Stimulated activated naive CD8-positive, alpha-beta T cell treated with anti-CD3 and anti-CD28 coated beads, Interleukin-15, amount 100 ng/mL, for 72 hours (primary cell): ENCODE measurements around the gene CACNA1G.

ENCODE experiments used
- ATAC-seq: fragments of 150-1000 bp; cut with Tn5 transposase; 2 replicates; pipeline ENCODE4 v1.10.0; 2021; ENCODE audit warnings: mild to moderate bottlenecking, moderate library complexity
- DNase-seq, 2 donors: peaks; one replicate each; pipeline ENCODE4 v3.0.0; 2021 to 2022
- H3K27ac Mint-ChIP-seq, 2 donors: one replicate each; pipeline ENCODE4 v1.8.0; 2022; ENCODE audit warnings: mild to moderate bottlenecking in 2 of 2, mixed read lengths in 2 of 2, moderate library complexity in 2 of 2
- H3K27me3 Mint-ChIP-seq: one replicate; pipeline ENCODE4 v1.8.0; 2022; ENCODE audit warnings: mixed read lengths
- H3K4me1 Mint-ChIP-seq: one replicate; pipeline ENCODE4 v1.8.0; 2022; ENCODE audit warnings: mild to moderate bottlenecking, mixed read lengths
- H3K4me3 Mint-ChIP-seq, 2 donors: one replicate each; pipeline ENCODE4 v1.8.0; 2022; ENCODE audit warnings: mild to moderate bottlenecking in 2 of 2, mixed read lengths in 2 of 2, moderate library complexity in 1 of 2
- H3K9me3 Mint-ChIP-seq, 2 donors: one replicate each; pipeline ENCODE4 v1.8.0; 2022; ENCODE audit warnings: mixed read lengths in 2 of 2

Gene CACNA1G

DNA sequence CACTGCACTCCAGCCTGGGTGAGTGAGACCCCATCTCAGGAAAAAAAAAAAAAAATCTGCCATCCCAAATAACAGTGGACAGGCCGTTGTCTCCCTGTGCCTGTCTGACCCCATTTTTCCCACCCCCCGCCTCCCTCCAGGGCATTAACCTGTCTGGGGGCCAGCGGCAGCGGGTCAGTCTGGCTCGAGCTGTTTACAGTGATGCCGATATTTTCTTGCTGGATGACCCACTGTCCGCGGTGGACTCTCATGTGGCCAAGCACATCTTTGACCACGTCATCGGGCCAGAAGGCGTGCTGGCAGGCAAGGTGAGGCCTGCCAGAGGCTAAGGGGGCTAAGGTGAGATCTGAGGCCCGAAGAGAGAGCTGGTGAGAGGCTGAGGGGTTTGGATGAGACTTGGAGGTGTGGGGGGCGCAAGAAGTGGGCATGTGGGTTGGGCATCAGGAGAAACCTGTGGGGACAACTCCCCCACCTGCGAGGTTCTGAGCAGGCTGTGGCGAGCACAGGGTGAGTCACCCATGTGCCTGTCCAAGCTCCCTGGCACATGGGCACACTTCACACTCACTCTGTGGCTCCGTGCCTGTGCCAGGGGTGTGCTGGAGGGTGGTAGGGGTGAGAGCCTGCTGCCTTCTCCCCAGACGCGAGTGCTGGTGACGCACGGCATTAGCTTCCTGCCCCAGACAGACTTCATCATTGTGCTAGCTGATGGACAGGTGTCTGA lies 112.5 kb downstream of the CACNA1G start:
- DNase-seq = no peak
- H3K9me3 Mint-ChIP-seq = no peaks in the 10 kb centered on the region
- H3K4me1 Mint-ChIP-seq = no peaks in the 10 kb centered on the region

DNA sequence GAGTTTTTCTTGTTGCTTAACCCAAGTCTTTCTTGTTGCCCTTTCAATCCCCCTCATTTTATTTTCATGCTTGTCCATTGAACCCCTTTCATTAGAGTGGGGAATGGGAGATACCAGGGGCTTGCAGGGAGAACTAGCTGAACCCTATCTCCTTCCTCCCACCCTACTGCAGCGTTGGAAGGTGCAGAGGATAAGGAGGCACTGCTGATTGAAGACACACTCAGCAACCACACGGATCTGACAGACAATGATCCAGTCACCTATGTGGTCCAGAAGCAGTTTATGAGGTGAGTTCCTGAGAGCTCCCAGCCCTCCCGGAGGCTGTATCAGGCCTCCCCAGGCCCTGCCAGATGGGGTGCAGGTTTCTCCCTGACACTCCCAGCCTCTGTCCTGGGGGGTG lies 114.7 kb downstream of the CACNA1G start:
- H3K4me3 Mint-ChIP-seq = no peak overlapping the region
- no peak for DNase-seq
- ATAC-seq = no peak
- peaks cover 8% of the 10 kb centered on the region for H3K27me3 Mint-ChIP-seq
- H3K4me1 Mint-ChIP-seq = no peaks in the 10 kb centered on the region
- H3K9me3 Mint-ChIP-seq = no peaks in the 10 kb centered on the region
- H3K27ac Mint-ChIP-seq = no peak overlapping the region

More for the DNA sequence above, 112.5 kb downstream of the CACNA1G start:
- no peaks in the 10 kb centered on the region for H3K27me3 Mint-ChIP-seq
- no peak overlapping the region for H3K27ac Mint-ChIP-seq
- no peak overlapping the region for H3K4me3 Mint-ChIP-seq
- no peak for ATAC-seq

DNA sequence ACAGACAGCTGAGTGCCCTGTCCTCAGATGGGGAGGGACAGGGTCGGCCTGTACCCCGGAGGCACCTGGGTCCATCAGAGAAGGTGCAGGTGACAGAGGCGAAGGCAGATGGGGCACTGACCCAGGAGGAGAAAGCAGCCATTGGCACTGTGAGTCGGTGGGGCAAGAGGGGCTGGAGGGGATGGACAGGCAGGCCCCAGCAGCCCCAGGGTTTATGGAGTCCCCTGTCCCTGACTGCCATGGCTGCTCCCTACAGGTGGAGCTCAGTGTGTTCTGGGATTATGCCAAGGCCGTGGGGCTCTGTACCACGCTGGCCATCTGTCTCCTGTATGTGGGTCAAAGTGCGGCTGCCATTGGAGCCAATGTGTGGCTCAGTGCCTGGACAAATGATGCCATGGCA lies 115.1 kb downstream of the CACNA1G start:
- no peaks in the 10 kb centered on the region for H3K4me1 Mint-ChIP-seq
- peaks cover 13% of the 10 kb centered on the region for H3K27me3 Mint-ChIP-seq
- DNase-seq (no peak), ATAC-seq (no peak)
- no peaks in the 10 kb centered on the region for H3K9me3 Mint-ChIP-seq
- no peak overlapping the region for H3K4me3 Mint-ChIP-seq
- H3K27ac Mint-ChIP-seq = no peak overlapping the region

DNA sequence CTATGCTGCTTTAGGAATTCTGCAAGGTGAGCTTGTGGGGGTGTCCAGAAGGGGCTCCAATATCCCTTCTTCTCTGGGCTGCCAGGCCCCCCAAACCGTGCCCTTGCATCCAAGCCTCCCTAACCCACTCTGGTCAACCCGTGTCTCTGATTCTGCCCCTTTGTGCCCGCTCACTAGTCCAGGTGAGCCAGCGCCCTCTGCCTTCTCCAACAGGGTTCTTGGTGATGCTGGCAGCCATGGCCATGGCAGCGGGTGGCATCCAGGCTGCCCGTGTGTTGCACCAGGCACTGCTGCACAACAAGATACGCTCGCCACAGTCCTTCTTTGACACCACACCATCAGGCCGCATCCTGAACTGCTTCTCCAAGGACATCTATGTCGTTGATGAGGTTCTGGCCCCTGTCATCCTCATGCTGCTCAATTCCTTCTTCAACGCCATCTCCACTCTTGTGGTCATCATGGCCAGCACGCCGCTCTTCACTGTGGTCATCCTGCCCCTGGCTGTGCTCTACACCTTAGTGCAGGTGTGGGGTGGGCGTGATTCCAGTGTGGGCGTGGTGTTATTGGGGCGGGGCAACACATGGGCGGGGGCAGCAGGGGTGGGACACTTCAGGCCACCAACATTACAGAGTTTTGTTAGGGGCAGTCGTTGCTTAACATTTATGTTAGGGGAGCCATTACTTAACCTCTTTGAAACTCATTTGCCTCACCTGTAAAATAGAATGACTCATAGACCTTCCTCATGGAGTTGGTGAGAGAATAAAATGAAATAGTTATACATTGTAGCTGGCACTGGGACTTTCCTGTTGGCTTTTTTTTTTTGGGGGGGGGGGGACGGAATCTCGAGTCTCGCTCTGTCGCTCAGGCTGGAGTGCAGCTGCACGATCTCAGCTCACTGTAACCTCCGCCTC lies 115.8 kb downstream of the CACNA1G start:
- H3K27me3 Mint-ChIP-seq = peaks cover 20% of the 10 kb centered on the region
- H3K4me3 Mint-ChIP-seq = no peak overlapping the region
- no peak overlapping the region for H3K27ac Mint-ChIP-seq
- no peaks in the 10 kb centered on the region for H3K9me3 Mint-ChIP-seq
- DNase-seq (no peak), ATAC-seq (no peak)
- H3K4me1 Mint-ChIP-seq = peaks cover 4% of the 10 kb centered on the region
